GOT3 (cell line): ENCODE data around the gene ST7.
"Not testable (repeated sequence)": the region's sequence is repeated elsewhere in the genome, so short reads cannot be mapped to it uniquely, and the experiment has no call there.

Source experiments
- DNase-seq: peaks from one replicate; lab custom pipeline; 2025; ENCODE audit warnings: mixed read lengths; lab: John Stamatoyannopoulos, UW

ST7 gene

DNA sequence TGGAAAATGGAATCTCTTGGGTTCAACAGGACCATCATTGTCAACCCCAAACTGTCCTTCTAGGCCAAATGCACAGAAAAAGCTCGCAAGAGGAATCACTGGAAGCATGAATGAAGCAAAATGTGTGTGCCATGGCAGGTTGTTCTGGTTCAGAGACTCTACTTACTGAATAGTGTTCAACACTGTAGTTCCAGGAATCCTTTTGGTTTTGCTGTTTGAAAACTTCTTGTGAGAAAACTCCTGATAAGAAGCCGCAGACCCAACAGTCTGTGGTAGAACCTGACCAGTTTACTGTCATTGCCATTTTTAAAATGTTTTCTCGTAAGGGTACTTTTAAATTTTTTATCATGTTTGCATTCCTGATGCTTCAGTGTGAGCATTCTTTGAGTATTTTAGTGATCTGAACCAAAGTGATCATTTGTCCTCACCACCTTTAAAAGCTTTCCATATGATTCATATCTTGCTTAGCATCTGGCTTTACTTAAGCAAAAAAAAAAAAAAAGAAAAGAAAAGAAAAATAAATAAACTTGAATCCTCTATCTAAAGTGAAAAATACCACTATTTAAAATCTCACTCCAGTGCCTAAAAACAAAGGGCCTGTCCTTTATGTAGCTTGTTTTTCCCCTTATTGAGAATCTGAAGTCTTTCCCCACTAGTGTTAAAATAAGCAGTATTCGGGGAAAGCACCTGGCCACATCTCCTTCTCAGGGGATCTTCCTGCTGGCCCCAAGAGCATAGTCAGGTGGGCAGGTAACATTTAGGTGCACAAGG, 277.2 kb downstream of the ST7 start:
- DNase-seq, result no peak

DNA sequence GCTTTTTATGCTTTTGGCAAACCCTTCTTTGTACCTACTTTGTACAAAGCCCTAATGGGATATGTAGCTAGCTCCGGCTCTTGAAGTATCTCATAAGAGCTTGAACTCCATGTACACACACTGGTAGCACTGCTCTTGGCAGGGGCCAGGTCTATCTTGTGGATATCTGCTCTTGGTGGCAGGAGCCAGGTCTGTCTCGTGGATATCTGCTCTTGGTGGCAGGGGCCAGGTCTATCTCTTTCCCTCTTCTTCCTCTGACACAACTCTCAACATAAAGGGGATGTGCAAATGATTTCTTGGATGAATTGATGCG, 277.7 kb downstream of the ST7 start:
- no peak for DNase-seq

DNA sequence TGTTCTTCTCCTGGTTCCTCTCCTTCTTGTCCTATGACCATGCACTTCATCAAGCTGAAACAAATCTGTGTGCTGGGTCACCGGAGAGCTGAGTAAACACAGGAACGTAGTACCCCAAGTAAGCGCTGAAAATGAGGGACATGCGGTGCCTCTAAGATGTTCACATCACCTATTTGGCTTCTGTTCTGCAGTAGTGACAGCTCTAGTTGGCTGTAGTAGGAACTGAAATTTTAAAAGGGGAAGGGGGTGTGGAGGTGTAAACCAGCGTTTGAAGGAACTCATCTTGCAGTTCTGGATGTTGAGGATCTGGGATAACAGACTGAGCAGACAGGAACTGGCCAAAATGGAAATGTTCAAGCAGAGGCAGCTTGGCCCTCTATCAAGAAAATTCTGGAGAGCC, 284.3 kb downstream of the ST7 start:
- no peak for DNase-seq

DNA sequence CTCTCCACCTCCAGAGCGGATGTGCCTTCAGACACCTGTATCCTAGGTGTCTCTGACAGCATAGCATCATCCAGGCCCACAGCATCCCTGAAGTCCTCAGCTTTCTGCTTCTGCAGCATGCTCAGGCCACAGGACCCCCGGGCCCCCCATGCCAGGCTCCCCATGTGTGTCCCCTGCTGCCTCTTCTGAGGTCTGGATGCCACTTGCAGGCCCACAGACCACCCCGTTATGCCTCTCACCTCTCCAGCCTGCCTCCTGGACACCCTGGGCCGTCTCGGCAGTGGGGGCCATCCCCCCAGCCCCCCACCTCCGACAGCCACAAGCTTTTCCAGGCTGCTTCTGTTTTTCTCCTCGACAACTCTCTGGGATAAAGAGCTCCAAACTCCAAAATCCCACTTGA, 285.2 kb downstream of the ST7 start:
- DNase-seq, result no peak

DNA sequence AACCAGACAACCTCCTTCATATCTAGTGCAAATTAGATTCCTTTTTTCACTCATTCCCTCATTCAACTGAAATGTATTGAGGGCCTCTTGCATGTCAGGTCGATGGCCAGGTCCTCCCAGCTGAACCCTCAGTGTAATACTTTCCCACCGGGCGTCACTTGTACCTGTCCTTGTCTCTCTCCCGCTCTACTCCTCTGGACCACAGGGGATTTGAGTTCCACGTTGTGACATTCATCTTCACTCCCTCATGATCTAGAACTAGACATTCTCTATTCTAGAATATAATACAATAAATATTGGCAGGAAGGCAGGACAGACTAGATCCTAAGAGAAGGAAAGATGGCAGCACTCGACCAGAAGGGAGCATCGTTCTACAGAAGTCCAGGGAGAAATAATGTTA, 285.6 kb downstream of the ST7 start:
- DNase-seq, result no peak

DNA sequence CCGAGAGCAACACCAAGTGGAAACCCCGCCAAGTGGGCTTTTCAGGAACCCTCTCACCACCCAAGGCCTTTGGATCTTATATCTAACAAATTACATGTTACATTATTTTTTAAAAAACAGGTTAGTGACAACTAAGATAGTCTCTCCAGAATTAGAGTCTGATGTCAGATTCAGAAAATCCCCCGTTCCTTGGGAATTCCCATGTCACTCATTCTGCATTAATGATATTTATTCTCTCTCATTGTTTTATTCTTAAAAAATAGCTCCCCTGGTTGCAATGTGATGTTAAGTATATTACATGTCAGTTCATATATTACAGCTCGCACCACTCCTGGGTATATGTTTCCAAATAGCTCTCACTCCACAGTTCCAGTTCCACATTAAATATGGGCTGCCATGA, 287.8 kb downstream of the ST7 start:
- no peak for DNase-seq

DNA sequence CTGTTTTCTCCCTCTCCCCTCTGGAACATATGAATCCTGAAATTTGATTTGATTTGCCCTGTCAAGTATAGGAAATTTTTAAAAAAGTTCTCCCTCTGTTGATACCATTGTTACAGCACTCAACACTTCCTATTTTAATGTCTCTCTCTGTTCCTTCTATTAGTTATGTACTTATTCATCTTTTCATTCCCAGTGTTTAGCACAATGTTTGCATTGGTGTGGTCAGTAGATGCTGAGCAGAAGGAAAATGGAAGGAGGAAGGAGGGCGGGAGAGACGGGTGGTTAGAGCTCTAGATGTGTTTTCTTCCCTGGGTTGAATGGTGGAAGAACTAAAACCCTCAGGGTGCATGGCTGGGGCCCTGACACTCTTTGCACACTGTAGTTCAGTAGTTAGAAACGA, 290.1 kb downstream of the ST7 start:
- DNase-seq, result no peak

DNA sequence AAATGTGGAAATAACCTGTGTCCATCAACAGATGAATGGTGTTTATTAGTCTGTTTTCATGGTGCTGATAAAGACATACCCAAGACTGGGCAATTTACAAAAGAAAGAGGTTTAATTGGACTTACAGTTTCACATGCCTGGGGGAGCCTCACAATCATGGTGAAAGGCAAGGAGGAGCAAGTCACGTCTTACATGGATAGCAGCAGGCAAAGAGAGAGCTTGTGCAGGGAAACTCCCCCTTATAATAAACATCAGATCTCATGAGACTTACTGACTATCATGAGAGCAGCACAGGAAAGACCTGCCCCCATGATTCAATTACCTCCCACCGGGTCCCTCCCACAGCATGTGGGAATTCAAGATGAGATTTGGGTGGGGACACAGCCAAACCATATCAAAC, 292.4 kb downstream of the ST7 start:
- not testable (repeated sequence) for DNase-seq

DNA sequence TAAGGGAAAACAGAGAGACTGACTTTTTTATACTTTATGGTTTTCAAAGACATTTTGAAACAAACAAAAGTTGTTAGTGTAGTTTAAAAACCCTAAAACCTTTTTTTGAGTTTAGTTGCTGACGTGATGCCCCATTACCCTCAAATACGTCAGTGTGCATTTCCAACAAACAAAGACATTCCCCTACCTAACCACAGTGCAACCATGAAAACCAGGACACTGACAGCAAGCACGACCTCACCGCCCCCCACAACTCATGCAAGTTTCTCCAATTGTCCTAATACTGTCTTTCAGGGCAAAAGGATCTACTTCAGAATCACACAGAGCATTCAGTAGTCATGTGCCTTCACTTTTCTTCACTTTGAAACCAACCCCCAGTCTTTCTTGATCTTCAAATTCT, 294.5 kb downstream of the ST7 start:
- DNase-seq, result no peak

DNA sequence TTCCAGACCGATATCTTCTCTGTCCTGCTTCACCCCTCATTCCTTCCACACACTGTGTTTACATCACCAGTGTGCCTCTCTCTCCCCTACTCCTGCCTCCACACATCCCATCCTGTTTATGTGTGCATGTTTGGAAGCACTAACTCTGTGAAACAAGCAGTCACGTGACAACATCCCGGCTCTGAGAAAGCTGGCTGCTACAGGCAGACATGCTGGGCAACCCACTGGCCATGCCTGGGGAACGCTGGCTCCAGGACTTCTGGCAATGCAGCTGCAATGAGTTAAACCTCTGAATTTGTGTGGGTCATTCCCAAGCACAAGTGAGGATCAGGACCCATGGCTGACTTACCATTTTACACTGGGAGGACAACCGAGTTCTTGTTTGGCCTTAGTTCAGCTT, 295.5 kb downstream of the ST7 start:
- DNase-seq, result no peak

DNA sequence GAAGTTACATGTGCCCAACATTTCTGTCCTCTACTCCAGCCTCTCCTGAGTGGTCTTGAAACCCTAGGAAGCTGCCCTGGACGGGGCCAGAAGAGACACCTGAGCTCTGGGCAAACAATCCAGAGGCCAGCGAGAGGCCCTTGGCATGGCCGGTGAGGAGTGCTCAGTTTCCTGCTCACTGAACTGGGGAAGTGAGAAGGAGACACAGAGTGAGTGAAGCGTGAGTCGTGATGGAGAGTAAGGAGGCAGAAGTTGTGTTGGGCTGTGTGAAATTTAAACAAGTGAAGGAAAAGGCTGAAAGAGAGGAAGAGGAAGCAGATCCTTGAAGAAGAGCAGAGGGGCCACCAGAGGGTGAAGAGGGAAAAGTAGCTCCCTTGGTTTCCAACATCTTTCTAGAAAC, 296.4 kb downstream of the ST7 start:
- no peak for DNase-seq

DNA sequence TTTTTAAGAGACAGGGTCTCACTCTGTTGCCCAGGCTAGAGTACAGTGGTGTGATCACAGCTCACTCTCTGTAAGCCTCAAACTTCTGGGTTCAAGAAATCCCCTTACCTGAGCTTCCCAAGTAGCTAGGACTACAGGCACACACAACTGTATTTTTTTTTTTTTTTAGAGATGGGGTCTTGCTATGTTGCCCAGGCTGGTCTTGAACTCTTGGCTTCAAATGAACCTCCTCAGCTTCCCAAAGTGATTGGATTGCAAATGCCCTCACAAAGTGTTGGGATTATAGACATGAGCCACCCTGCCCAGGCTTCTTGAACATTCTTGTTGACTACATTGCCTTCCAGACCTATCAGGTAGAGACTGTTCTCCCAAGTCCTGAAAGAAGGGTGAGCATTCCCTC, 296.9 kb downstream of the ST7 start:
- DNase-seq, result no peak

DNA sequence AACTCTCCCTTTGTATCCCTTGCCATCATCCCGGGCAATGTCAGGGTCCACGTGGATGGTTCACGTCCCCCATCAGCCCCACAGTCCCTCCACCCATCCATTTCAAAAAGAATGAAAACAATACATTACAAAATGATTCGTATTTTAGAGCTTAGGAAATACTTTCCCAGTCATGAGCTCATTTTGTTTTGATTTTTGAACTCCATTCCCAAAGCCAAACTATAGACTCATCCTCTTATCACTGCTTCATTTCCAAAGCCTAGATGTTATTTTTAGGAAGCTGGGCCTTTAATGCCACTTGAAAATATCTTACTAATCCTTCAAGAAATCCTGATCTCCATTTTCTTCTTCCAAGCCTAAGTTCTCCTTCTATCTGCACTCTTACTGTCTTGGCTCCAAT, 297.5 kb downstream of the ST7 start:
- no peak for DNase-seq

DNA sequence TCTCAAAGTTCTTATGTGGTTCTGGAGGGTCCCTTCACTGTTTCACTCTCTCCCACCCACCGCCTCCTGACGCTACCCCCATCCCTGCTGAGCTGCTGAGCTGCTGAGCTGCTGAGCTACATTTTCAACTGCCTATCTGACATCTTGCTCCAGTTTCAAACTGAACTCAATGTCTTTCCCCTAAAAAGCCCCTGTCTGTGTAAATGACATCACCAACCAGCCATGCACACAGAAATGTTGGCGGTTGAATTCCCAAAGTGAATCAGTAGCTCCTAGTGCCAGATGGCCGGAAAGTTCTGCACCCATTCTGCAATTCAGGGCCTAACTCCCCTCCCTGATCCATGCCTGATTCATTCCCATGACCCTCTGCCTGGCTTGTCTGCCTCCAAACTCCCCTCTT, 298.4 kb downstream of the ST7 start:
- no peak for DNase-seq

DNA sequence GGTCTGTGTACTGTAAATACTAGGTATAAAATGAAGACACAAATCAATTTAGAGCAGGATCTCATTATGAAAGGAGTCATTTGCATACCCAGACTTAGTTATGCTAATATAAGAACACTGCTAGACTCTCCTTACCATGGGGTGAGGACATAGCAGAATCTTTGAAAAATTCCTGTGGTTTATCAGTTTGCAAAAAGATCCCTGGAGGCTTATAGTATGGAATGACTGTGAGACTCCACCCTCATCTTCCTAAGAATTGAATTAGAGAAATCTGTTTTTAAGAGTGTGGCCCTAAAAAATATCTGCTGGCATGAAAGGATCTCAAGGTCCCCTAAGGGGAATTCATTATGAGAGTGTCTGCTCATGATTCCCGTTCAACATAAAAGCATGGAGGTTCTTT, 306.3 kb downstream of the ST7 start:
- no peak for DNase-seq

DNA sequence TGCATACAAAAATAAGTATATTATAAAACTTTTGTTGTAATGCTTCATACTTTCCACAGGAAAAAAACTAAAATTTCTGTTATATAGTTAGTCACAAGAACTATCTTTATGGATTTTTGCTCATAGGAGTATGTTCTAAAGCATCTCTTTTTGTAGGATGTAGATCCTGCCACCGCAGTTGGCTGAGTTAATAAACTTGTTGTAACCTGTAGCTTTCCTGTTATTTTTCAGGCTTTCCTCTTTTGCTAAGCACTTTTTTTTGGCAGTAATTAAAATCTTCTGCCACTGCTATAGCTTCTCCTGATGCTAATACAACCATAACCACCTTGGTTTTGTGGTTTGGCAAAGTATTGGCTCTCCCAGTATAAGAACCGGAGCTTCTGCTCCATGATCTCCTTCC, 309.2 kb downstream of the ST7 start:
- no peak for DNase-seq

DNA sequence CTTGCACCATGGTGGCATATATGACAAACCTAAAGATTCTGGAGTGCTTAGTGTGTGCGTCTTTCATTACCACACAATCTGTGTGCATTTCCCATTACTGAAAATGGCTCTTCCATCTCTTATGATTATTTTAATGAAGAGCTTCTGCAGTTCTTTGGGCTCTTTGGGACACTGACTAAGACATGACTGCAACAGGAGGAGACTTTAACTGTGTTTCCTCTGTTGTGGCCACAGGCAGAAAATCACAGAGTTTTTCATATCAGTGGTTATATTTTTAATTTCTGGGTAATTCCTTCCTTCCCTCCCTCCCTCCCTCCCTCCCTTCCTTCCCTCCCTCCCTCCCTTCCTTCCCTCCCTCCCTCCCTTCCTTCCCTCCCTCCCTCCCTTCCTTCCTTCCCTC, 311.4 kb downstream of the ST7 start:
- no peak for DNase-seq

DNA sequence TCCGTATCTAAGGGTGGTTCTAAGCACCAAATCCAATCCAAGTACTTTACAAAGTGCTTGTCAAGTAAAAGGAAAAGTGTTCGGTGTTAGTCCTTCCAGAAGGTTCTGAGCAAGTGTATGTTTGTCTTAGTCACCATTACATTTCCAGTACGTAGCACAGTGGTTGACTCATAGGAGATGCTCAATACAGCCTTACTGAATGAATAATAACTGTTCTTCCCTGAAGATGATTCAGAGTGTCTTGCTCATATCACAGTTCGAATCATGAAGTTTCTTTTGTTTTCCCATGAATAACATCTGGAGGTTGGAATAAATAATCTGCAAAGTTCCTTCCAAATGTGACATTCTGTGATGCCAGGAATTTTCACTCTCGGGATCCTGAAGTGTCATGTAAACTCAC, 316.1 kb downstream of the ST7 start:
- no peak for DNase-seq

DNA sequence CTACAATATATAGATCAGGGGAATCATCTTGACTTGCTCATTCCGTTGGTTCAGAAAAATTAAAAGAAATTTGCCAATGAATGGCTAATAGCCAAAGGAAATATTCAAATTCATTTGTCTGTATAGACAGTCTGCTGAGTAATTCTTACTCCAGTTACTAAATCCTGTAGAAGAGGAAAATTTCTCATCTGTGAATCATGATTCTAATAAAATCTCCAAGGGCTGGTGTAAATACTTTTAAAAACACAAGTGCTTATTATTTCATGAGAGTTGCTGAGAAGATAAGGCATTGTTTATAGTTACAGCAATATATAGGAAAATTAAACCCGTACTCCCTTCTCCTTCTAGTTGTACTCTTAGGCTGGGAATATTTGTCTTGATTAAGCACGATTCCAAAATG, 316.6 kb downstream of the ST7 start:
- no peak for DNase-seq

DNA sequence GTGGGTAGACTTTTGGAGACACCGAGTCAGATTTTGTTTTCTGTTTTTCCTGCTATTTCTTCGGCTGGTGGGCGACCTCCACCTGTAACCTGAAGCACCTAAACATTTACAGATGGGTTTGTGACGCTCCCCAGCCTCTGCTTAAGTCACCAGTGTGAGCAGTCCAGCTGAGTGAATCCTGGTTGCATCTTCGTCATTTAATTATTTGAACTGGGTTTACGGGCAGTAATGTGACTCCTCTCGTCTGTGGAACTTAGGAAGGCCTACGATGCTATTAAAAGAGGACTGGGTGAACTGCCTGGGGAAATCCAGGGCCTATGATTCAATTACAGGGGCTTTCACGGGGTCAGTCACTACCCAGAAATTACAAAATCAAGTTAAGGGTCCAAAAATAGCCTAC, 317.1 kb downstream of the ST7 start:
- no peak for DNase-seq

DNA sequence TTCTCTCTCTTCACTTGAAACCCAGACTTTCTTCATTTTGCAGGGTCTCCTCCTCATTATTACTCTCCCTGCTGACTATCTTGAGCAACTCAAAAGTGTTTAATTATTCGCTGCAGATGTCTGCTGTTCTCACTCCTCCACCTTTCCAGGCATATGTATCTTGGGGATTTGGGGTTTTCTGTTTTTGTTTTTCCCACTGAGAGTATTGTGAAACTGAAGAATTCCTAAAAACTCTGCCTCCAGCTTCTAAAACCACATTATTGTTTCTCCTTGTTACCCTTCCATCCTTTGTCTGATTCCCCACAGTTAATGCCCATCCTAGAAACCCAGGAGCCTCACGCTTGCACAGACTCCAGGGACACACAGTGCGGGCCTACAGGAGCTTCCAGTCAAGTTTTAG, 318.3 kb downstream of the ST7 start:
- DNase-seq, result no peak

DNA sequence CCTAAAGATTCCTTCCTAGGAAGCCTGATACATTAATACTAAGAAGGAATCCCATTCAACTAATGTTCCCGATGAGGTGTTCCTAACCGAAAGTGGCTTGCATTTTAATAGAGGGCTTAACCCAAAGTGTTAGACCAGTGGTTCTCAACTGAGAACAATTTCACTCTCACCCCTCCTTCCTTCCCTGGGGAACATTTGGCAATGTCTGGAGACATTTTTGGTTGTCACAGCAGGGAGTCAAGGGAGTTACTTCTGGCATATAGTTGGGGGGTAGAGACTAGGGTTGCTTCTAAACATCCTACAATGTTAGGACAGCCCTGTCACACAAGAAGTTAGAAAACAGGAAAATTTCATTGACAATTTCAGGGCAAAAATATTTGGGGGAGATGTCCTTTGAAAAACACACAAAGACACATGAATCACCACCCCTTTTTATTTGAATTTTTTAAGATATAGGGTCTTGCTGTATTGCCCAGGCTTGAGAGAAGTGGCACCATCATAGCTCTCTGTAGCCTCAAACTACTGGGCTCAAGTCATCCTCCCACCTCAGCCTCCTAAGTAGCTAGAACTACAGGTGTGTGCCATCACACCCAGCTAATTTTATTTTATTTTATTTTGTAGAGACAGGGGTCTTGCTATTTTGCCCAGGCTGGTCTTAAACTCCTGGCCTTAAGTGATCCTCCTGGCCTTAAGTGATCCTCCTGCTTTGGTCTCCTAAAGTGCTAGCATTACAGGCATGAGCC, 318.9 kb downstream of the ST7 start:
- no peak for DNase-seq

DNA sequence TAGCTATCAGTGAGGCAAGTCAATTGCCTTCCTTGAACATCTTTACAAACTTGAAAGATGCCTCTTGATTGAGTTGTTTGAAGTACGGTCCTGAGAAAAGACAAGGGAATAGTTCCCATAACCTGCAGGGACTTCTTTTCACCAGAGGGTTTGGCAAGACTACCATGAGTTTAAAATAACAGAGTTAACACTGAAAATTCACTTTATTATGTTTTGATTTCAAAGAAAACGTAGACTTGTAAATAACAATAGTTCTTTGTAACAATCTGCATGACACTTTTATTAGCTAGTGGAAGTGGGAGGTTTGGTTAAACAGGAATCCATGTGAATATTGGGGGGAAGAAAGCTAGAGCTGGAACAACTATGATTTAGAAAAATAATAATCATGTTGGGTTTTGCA, 320.0 kb downstream of the ST7 start:
- no peak for DNase-seq

DNA sequence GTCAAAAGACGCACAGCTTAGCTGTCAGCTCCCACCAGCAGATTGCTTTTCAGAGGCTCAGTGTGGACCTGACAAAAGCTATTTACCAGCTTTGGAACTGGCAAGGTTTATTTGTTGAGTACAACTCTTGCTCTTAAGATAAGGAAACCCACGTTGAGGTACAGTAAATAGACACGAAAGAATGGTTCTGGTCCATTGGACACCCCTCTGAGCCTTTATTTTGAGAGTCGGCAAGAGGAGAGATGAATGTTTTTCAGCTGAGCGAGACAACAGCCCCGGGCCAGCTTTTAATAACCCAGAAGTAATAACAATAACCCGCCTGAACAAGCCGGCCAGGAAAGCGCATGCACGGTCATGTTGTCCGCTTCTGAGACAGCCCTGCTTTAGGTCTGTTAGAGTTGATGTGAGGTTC, 320.5 kb downstream of the ST7 start:
- no peak for DNase-seq
